ENCODE data around the gene PARD3.

Gene PARD3

DNA sequence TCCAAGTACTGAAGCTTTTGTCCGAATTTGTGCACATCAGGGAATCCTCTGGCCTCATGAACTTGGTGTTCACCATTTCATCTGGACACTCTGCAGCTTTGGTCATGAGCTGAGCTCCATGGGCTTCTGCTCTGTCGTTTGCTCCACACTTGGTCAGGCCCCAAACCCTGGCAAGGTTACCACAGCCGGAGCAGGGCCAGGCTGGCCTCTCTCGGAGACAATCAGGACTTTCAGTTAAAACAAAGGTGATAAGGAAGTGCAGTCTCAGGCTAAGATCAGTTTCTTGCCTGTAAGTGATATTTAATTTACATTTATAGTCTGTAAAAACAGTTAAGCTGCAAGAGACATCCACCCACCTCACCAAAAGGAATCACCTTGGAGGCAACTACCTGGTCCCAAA lies 558.9 kb downstream of the PARD3 start:
- no peaks in the 10 kb centered on the region for H3K9me3 ChIP-seq (ENCODE audit: insufficient read depth, low read depth, low read length)
- peaks cover 63% of the 10 kb centered on the region for H3K4me1 ChIP-seq (ENCODE audit: insufficient read depth, low read length, poor library complexity, severe bottlenecking)
- no peak overlapping the region for H2AFZ ChIP-seq (ENCODE audit: low read length)
- no peak overlapping the region for H3K9ac ChIP-seq (ENCODE audit: low read depth, low read length, poor library complexity, severe bottlenecking)
- no peak overlapping the region for H3K4me2 ChIP-seq (ENCODE audit: low read depth, low read length, poor library complexity, severe bottlenecking)
- no peaks in the 10 kb centered on the region for H3K9me2 ChIP-seq (replicated peaks; ENCODE audit: low read depth, low read length)
- H3K79me2 ChIP-seq (ENCODE audit: insufficient read depth, low read length), result no peaks in the 10 kb centered on the region
- H3K36me3 ChIP-seq (ENCODE audit: insufficient read depth, low read length), result no peaks in the 10 kb centered on the region
- no peaks in the 10 kb centered on the region for H4K20me1 ChIP-seq (ENCODE audit: insufficient read depth, low read length, poor library complexity, severe bottlenecking)
- H3K4me3 ChIP-seq (ENCODE audit: low read length, poor library complexity, severe bottlenecking), result no peak overlapping the region
- peaks cover 19% of the 10 kb centered on the region for H3F3A ChIP-seq (ENCODE audit: low read depth)
- no peaks in the 10 kb centered on the region for H3K27me3 ChIP-seq (ENCODE audit: insufficient read depth, low read length, poor library complexity, severe bottlenecking)
- TF ChIP-seq, protein P1, sequence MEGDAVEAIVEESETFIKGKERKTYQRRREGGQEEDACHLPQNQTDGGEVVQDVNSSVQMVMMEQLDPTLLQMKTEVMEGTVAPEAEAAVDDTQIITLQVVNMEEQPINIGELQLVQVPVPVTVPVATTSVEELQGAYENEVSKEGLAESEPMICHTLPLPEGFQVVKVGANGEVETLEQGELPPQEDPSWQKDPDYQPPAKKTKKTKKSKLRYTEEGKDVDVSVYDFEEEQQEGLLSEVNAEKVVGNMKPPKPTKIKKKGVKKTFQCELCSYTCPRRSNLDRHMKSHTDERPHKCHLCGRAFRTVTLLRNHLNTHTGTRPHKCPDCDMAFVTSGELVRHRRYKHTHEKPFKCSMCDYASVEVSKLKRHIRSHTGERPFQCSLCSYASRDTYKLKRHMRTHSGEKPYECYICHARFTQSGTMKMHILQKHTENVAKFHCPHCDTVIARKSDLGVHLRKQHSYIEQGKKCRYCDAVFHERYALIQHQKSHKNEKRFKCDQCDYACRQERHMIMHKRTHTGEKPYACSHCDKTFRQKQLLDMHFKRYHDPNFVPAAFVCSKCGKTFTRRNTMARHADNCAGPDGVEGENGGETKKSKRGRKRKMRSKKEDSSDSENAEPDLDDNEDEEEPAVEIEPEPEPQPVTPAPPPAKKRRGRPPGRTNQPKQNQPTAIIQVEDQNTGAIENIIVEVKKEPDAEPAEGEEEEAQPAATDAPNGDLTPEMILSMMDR (conservative IDR thresholded peaks at IDR 0.05; ENCODE audit: low read length), result no peak
- TF ChIP-seq EZH2phosphoT487 (IDR thresholded peaks at IDR 0.05; ENCODE audit: borderline replicate concordance), result no peak

DNA sequence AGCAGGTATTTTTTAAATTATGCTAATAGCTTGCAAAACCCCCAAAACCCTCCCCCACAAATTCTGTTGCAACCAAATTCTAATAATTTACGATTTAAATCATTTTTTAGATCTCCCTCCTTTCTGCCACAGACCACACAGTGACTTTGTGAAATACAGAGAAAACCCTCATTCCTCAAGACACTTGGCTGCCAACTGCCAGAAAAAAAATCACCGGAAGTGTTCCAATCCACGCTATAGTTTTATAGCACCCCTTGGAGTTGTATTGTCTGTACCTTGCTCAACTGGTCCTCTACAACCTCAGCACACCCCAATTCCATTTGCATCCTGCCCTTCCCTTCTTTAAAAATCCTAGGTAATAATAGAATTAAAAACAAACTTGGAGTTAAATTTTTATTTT lies 560.1 kb downstream of the PARD3 start:
- H3K4me1 ChIP-seq (ENCODE audit: insufficient read depth, low read length, poor library complexity, severe bottlenecking), result peaks cover 72% of the 10 kb centered on the region
- H3K9me3 ChIP-seq (ENCODE audit: insufficient read depth, low read depth, low read length), result no peaks in the 10 kb centered on the region
- peaks cover 19% of the 10 kb centered on the region for H3F3A ChIP-seq (ENCODE audit: low read depth)
- TF ChIP-seq, protein P1 (conservative IDR thresholded peaks at IDR 0.05; ENCODE audit: low read length), result no peak
- TF ChIP-seq EZH2phosphoT487 (IDR thresholded peaks at IDR 0.05; ENCODE audit: borderline replicate concordance), result no peak
- no peaks in the 10 kb centered on the region for H3K9me2 ChIP-seq (replicated peaks; ENCODE audit: low read depth, low read length)
- H3K36me3 ChIP-seq (ENCODE audit: insufficient read depth, low read length), result no peaks in the 10 kb centered on the region
- no peaks in the 10 kb centered on the region for H3K27me3 ChIP-seq (ENCODE audit: insufficient read depth, low read length, poor library complexity, severe bottlenecking)
- peak overlapping the region; percentile 63 for H3K9ac ChIP-seq (ENCODE audit: low read depth, low read length, poor library complexity, severe bottlenecking)
- no peak overlapping the region for H2AFZ ChIP-seq (ENCODE audit: low read length)
- H4K20me1 ChIP-seq (ENCODE audit: insufficient read depth, low read length, poor library complexity, severe bottlenecking), result no peaks in the 10 kb centered on the region
- no peaks in the 10 kb centered on the region for H3K79me2 ChIP-seq (ENCODE audit: insufficient read depth, low read length)
- H3K4me2 ChIP-seq (ENCODE audit: low read depth, low read length, poor library complexity, severe bottlenecking), result peak overlapping the region; percentile 82
- H3K4me3 ChIP-seq (ENCODE audit: low read length, poor library complexity, severe bottlenecking), result peak overlapping the region; percentile 55

DNA sequence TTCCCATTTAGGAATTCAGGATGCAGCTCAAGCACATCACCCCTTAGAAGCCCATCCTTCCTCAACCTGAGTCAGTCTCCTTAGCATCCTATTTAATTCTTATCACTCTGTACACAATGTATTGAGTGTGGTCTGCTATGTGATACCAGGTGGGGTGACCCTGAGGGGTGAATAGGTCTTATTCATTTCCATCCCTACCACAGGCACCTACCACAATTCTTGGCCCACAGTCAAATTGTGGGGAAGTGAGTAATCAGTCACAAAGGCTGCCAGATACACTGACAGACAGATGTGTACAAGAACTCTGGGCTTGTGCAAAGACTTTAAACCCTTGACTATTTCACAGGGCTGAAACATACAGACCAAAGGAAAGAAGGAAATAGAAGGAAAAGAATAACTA lies 560.5 kb downstream of the PARD3 start:
- Histone ChIP-seq H3K27me3 (ENCODE audit: insufficient read depth, low read length, poor library complexity, severe bottlenecking) (no peaks in the 10 kb centered on the region), H3K9me2 (replicated peaks; ENCODE audit: low read depth, low read length) (no peaks in the 10 kb centered on the region), H4K20me1 (ENCODE audit: insufficient read depth, low read length, poor library complexity, severe bottlenecking) (no peaks in the 10 kb centered on the region), H3K9ac (ENCODE audit: low read depth, low read length, poor library complexity, severe bottlenecking) (peak overlapping the region; percentile 63), H3F3A (ENCODE audit: low read depth) (peaks cover 19% of the 10 kb centered on the region), H3K4me2 (ENCODE audit: low read depth, low read length, poor library complexity, severe bottlenecking) (peak overlapping the region; percentile 82), H3K9me3 (ENCODE audit: insufficient read depth, low read depth, low read length) (no peaks in the 10 kb centered on the region), H2AFZ (ENCODE audit: low read length) (no peak overlapping the region), H3K4me1 (ENCODE audit: insufficient read depth, low read length, poor library complexity, severe bottlenecking) (peaks cover 76% of the 10 kb centered on the region), H3K36me3 (ENCODE audit: insufficient read depth, low read length) (no peaks in the 10 kb centered on the region), H3K4me3 (ENCODE audit: low read length, poor library complexity, severe bottlenecking) (peak overlapping the region; percentile 55), H3K79me2 (ENCODE audit: insufficient read depth, low read length) (no peaks in the 10 kb centered on the region)
- TF ChIP-seq, protein P1 (conservative IDR thresholded peaks at IDR 0.05; ENCODE audit: low read length), result no peak
- TF ChIP-seq EZH2phosphoT487 (IDR thresholded peaks at IDR 0.05; ENCODE audit: borderline replicate concordance), result no peak

Measured in Loucy (cell line).